Measurements from ENCODE around the gene ACBD3. TPM values are rescaled to one million over a fixed set of nuclear protein-coding genes. Genes with fewer than 3 reads are reported as not detected.
"Not testable (repeated sequence)": the region's sequence is repeated elsewhere in the genome, so short reads cannot be mapped to it uniquely, and the experiment has no call there.

The ACBD3 gene
- total RNA-seq, 2 donors from 2014 or later: 45.8 to 56.0 TPM

DNA sequence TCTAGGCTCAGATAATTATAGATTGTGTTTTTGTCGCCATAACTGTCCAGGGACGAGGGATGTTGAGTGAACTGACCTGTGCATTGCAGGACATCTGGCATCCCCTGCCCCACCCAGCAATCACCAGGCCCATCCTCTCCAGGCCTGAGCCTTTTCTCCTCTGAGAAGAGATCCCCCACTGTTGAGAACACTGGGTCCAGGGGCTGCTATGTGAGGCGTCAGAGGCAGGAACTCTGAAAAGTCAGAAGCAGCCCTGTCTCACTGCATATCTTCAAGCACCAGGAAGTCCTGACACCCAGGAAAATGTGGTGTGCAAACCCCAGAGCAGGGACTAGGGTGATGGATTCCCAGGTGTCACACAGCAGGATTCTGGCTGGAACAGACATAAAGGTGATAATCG is 17.1 kb upstream of the ACBD3 start:
- intact Hi-C loops (cut with DNase I, micrococcal nuclease): no loop called here
- no peak for DNase-seq

DNA sequence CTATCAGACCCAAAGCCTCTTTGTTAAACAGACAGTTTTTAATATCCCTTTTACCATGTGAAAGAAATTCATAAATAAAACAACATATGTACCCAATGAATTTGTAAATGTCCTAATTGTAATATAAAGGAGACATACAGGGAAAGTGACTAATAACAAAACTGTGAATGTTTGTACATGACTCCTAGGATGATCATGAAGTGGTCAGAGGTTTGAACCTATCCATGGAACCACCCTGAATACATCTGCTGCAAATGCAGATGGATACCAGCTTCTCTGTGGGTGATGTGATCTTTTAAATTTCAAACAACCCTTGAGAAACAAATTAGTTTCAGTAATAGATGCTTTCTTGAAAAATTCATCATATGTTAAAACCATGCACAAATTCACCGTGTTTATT is 16.7 kb upstream of the ACBD3 start:
- DNase-seq (no peak), ATAC-seq (no peak)
- intact Hi-C loops (cut with DNase I, micrococcal nuclease): no loop called here

More for the DNA sequence above, 17.1 kb upstream of the ACBD3 start:
- ATAC-seq: no peak

DNA sequence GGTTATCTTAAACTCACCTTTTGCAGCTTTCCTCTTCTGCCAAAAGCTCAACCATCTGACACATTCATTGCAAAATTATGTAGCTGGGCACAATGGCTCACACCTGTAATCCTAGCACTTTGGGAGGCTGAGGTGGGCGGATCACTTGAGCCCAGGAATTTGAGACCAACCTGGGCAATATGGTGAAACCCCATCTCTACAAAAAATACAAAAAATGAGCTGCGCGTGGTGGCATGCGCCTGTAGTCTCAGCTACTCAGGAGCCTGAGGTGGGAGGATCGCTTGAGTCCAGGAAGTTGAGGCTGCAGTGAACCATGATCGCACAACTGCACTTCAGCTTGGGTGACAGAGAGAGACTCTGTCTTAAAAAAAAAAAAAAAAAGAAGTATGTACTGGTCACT is 16.1 kb upstream of the ACBD3 start:
- ATAC-seq; intact Hi-C loops (cut with DNase I, micrococcal nuclease); DNase-seq: not testable (repeated sequence)

DNA sequence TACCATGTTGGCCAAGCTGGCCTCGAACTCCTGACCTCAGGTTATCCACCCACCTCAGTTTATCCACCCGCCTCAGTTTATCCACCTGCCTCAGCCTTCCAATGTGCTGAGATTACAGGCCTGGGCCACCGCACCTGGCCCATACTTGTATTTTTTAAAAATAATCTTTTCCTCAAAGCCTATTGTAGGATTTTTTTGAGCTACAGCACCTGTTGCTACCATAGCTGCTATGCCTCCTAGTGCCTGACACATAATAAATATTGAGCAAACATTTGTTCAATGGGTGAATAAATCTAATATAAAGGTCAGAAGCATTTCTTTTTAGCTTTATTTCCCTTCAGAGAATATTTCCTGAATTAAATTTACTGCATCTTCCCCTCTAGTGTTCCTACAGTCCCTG is 15.7 kb upstream of the ACBD3 start:
- intact Hi-C loops (cut with DNase I, micrococcal nuclease): no loop called here
- DNase-seq: no peak
- ATAC-seq: no peak

DNA sequence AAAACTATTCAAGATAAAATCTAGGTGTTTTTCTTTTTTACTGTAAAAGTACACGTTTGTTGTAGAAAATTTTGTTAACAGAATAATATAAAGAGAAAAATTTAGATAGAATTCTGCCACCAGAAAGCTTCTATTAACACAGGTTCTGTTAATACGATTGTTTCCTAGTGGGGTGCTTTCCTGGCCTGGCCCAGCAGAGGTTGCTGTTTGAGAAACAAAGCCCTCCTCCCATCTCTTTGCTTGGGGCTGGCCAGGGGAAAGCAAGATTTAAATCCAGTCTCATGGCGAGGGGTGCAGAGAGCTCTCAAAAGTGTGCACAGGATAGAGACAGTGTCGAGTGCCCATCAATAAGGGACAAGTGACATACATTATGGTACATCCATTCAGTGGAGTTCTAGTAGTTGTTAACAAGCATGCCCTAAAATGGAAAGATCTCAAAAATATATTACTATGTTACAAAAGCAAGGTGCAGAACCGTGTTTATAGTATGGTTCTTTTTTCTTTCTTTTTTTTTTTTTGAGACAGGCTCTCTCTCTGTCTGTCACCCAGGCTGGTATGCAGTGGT is 14.6 kb upstream of the ACBD3 start:
- ATAC-seq (no peak), DNase-seq (peak in 1 of 2 donors; percentile 12)
- intact Hi-C loops (cut with DNase I, micrococcal nuclease): no loop called here

DNA sequence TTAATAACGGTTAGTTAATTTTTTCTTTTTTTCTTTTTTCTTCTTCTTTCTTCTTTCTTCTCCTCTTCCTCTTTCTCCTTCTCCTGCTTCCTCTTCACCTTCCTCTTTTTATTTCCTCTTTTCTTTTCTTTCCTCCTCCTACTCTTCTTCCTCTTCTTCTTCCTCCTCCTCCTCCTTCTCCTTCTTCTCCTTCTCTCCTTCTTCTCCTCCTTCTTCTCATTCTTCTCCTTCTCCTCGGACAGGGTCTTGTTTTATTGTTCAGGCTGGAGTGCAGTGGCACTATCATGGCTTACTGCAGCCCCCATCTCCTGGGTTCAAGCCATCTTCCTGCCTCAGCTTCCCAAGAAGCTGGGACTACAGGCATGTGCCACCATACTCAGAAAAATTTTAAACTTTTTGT is 13.4 kb upstream of the ACBD3 start:
- intact Hi-C loops (cut with DNase I, micrococcal nuclease): loop anchor here in 1 of 2 donors (5.0 kb wide), 1 partner anchor 73 kb away; no protein-coding TSS in a partner anchor
- ATAC-seq (no peak), DNase-seq (no peak)

DNA sequence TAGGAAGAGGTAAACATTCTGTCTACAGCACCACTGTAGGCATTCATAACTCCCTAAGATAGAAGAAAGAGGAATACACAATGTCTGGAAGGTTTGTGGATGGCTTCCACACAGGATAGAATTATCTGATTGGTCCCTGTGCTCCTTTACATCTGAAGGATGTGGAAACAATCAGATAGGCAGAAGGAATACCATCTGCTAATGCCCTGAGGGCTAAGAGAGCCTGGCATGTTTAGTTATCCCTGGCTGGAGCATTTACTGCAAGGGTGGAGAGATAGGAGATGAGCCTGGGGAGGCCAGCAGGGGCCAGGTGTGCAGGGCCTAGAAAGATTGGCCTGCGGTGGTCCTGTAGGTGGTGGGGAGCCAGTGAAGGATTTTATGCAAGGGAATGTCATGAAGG is 8.6 kb upstream of the ACBD3 start:
- intact Hi-C loops (cut with DNase I, micrococcal nuclease): loop anchor here in 1 of 2 donors (5.0 kb wide), 1 partner anchor 68 kb away; no protein-coding TSS in a partner anchor
- DNase-seq: no peak
- no peak for ATAC-seq

DNA sequence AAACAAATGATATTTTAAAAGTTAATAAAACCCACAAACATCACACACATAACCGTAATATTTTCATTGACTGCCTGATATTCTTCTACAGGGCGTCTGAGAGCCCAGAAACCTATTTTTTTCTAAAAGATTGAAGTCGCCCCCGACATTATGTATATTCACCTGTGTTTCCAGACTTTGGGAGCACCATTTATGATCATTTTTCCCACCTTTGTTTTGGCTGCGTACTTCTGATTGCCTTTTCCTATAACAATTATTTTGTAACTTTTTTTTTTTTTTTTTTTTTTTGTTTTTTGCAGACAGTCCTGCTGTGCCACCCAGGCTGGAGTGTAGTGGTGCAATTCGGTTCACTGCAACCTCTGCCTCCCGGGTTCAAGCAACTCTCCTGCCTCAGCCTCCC is 839 bp upstream of the ACBD3 start:
- DNase-seq (no peak), ATAC-seq (no peak)
- intact Hi-C loops (cut with DNase I, micrococcal nuclease): loop anchor here in 1 of 2 donors (10.0 kb wide), 1 partner anchor 63 kb away; no protein-coding TSS in a partner anchor

DNA sequence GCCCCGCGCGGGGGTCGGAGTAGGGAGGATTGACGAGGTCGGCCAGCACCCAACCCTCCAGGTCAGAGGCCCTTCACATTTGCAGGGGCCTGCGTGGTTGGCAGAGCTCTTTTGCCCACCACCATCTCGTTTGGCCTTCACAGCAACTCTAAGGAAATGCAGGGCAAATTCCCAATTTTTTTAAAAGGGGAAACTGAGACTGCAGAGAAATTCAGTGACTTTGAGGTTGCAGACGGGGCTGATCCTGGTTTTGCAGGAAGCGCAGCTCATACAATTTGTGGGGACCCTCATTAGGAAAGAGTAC is 430 bp upstream of the ACBD3 start:
- no peak for ATAC-seq
- no peak for DNase-seq
- intact Hi-C loops (cut with DNase I, micrococcal nuclease): loop anchor here in 1 of 2 donors (10.0 kb wide), 1 partner anchor 62 kb away; no protein-coding TSS in a partner anchor

DNA sequence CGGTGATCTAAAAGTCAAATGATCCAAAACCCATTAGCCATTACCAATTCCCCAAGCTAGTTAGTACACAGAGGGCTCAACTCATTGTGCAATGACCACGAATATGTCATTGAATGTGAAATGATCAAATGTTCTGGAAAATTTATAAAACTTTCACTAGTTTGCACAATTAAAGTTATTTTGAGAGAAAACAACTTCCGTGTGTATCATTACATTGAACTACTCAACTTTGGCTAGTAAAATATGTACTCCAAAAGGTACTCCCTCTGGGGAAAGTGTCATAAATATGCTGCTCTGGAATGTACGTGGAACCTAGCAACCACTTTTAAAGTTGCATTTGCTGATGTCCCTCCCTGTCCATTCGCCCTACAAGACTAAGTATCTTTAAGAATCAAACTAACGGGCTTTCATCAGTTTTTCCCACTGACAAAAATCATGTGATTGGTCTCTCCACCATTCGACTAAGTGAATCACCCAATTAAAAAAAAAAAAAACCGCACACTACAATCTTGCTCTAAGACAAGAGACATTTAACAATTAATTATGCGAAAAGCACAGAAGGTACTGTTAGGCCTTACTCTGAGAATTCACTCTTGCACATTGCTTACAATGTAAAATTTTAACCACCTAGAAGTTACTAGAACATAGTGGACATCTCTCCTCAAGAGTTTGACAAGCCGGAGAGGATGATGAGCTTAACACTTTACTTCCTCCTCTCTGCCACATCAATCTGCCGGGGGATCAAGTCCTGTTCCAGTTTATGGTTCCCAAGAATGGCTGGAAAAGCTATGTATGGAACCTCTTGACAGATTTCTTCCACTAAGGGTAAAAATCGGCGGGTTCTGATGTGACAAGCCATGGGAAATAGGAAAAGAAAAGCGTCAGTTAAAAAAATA is 1.2 kb downstream of the ACBD3 start:
- intact Hi-C loops (cut with DNase I, micrococcal nuclease): loop anchor here in 1 of 2 donors (10.0 kb wide), 1 partner anchor 61 kb away; no protein-coding TSS in a partner anchor
- ATAC-seq: no peak
- DNase-seq: no peak

DNA sequence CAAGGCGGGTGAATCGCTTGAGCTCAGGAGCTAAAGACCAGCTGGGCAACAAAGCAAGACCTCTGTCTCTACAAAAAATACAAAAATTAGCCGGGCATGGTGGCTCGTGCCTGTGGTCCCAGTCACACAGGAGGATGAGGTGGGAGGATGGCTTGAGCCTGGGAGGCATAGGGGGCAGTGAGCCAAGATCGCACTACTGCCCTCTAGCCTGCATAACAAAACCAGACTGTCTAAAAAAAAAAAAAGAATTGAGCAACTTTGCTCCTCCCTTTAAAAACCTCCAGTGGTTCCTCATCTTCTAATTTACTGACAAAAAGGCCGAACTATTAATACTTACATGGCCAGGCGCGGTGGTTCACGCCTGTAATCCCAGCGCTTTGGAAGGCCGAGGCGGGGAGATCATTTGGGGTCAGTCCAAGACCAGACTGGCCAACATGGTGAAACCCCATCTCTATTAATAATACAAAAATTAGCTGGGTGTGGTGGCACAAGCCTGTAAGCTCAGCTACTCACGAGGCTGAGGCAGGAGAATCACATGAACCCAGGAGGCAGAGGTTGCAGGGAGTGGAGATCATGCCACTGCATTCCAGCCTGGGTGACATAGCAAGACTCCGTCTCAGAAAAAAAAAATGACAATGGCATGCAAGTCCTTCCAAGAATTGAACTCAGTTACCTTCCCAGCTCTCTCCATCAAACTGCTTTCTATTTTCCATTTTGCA is 4.4 kb downstream of the ACBD3 start:
- intact Hi-C loops (cut with DNase I, micrococcal nuclease): loop anchor here in 1 of 2 donors (10.0 kb wide), 1 partner anchor 57 kb away; no protein-coding TSS in a partner anchor
- peak; percentile 33 to 44 for DNase-seq
- ATAC-seq: no peak

DNA sequence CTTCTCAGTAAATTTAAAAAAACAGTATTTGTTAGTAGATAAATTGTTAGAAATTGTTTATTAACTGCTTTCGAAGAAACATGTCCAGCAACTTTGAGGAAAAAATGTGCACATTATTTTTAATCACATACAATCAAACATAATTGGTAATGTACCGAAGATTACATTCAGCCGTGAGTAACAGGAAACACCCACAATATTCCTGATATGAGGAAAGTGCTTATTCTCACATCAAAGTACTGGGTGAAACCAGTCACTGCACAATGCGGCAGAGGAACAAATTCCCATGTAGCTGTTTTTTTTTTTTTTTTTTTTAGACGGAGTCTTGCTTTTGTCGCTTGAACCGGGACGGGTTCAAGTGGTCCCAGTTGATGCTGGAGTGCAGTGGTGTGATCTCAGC is 9.7 kb downstream of the ACBD3 start:
- no peak for ATAC-seq
- intact Hi-C loops (cut with DNase I, micrococcal nuclease): no loop called here
- DNase-seq: no peak

DNA sequence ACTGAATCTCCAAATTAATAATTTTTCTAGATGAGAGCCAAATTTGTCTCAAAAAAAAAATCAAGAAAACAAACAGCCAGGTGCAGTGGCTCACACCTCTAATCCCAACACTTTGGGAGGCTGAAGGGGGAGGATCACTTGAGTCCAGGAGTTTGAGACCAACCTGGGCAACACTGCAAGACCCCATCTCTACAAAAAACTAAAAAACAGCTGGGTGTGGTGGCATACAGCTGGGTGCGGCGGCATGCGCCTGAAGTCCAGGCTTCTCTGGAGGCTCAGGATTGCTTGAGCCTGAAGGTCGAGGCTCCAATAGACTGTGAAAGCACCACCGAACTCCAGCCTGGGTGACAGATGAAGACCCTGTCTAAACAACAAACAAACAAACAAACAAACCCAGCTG is 14.0 kb downstream of the ACBD3 start:
- ATAC-seq (no peak), DNase-seq (no peak)
- intact Hi-C loops (cut with DNase I, micrococcal nuclease): no loop called here

DNA sequence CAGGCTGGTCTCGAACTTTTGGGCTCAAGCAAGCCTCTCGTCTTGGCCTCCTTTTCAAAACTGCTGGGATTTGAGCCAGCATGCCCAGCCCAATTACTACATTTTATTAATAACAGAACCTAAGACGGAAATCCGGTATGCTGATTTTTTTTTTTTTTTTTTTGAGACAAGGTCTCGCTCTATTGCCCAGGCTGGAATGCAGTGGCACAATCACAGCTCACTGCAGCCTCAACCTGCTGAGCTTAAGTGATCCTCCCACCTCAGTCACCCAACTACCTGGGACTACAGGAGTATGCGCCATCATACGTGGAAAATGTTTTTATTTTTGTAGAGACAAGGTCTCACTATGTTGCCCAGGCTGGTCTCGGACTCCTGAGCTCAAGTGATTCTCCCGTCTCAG is 20.2 kb downstream of the ACBD3 start:
- intact Hi-C loops (cut with DNase I, micrococcal nuclease): no loop called here
- DNase-seq (no peak), ATAC-seq (no peak)

DNA sequence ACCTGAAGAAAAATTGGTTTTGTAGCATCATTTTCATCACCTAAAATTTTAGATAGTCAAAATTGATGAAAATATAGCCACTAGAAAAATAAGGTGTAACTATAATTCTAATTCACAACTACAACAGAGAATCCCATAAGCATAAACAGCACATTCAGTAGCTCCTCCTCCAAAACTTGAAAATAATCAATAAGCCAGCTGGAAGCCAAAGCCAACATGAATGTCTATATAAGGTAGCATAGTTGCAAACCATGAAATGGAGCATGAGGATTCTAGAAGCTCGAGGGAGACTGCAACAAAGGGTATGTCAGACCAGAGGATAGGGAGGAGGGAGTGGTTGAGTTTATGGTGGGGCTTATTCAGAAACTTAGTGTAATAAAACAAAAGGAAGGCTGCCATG is 22.4 kb downstream of the ACBD3 start:
- ATAC-seq (peak; percentile 18), DNase-seq (no peak)
- intact Hi-C loops (cut with DNase I, micrococcal nuclease): no loop called here

DNA sequence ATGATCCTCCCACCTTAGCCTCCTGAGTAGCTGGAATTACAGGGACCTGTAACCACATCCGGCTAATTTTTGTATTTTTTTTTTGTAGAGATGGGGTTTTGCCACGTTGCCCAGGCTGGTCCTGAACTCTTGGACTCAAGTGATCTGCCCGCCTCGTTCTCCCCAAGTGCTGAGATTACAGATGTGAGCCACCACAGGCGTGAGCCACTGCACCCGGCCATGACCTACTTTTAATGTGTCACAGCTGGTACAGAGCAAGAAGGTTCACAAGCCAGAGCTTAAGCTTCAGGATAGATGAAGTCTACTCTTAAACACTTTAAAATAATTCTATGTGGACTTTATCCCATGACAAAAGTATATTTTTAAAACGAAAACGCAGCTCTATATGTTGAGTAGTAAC is 23.6 kb downstream of the ACBD3 start:
- no peak for DNase-seq
- intact Hi-C loops (cut with DNase I, micrococcal nuclease): no loop called here
- no peak for ATAC-seq

DNA sequence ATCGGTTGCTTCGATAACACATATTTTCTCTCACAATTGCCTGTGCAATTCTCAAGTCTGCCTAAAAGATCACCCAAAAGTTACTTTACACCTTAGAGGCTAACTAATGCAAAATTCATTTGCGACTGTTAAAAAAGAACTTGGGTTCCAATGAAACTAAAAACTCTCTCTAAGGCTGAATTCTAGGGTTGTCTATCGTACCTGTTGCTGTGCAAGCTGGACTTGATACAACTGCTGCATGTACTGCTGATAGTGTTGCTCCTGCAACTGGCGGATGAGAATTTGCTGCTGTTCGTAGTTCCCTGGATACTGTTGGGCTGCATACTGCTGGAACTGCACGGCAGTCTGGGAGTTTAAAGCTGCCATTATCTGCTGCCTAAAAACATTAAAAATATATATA is 27.6 kb downstream of the ACBD3 start:
- DNase-seq (no peak), ATAC-seq (no peak)
- intact Hi-C loops (cut with DNase I, micrococcal nuclease): no loop called here

DNA sequence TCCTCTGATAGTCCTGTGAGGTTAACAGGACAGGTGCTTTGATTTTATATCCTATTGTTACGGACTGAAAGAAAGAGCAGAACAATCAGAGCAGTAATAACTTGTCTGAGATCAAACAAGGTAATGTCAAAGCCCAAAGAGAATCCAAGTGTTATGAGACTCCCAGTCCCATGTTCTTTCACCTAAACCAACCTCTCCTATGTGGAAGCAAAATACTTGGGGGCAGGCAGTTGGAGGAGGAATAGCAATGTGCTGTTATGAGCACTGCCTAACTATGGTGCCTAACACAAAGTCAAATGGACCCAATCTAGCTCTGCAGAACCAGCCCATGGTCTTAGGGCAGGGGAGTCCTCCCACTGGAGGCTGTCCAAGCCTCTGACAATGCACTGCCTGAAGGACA is 28.1 kb downstream of the ACBD3 start:
- ATAC-seq: no peak
- no peak for DNase-seq
- intact Hi-C loops (cut with DNase I, micrococcal nuclease): no loop called here

DNA sequence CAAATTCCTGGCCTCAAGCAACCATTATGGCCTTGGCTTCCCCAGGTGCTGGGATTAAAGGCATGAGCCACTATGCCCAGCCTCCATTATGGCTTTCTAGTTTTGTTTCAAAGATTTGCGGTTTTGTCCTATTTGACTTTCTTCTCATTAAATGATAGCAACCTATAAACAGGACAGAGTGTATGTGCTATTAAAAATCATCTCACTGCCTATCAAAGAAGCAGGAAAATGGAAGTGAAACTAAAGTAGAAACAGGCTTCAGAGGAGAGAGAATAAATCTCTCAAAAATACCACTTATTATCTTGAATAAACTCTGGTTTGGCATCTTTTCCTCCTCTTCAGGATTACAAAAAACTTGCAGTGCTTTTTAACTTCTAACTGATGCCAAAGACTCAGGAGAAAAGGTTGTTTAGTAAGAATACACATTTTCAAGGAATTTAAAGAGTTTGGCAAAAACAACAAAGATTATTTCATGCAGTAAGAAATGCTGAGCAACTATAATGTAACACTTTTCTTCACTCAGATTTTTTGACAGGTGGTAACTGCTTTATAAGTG is 28.7 kb downstream of the ACBD3 start:
- DNase-seq (no peak), ATAC-seq (no peak)
- intact Hi-C loops (cut with DNase I, micrococcal nuclease): no loop called here
